PC-9 (cell line): Measurements from ENCODE around the gene IL1RN. TPM values are rescaled to one million over a fixed set of nuclear protein-coding genes. Genes with fewer than 3 reads are reported as not detected.

Experiments
- BruUV-seq: library from RNA; stranded (reverse); fragments of 400-500 nt; replicated peaks from 2 replicates; lab custom pipeline; 2021; lab: Mats Ljungman, UMichigan
- CTCF ChIA-PET: fragments of 300-600 bp; sonication (Branson Sonifier 250); formaldehyde crosslinking; loops from one replicate; lab custom pipeline; 2022; ENCODE audit warnings: antibody characterized with exemption; lab: Charles Lee
- POLR2A ChIA-PET: fragments of 300-600 bp; sonication (Branson Sonifier 250); formaldehyde crosslinking; loops from one replicate; lab custom pipeline; 2022; ENCODE audit warnings: antibody characterized with exemption; ENCODE audit not compliant: unreplicated experiment; lab: Charles Lee
- DNase-seq, 2 experiments: peaks; one replicate each; pipeline versions ENCODE4 v3.0.0 to v3.0.0-alpha.2; 2015 to 2022; ENCODE audit warnings: mixed read lengths in 1 of 2
- H2AFZ ChIP-seq: fragments of 200-600 bp; sonication (generic); 2 replicates; pipeline ENCODE4 v1.8.1; 2017; ENCODE audit warnings: antibody characterized with exemption
- H3F3A ChIP-seq: fragments of 200-600 bp; sonication (generic); 2 replicates; pipeline ENCODE4 v1.8.1; 2017; ENCODE audit warnings: antibody characterized with exemption, mild to moderate bottlenecking, low read depth; ENCODE audit not compliant: insufficient read depth
- H3K27ac ChIP-seq: fragments of 200-600 bp; sonication (generic); 2 replicates; pipeline ENCODE4 v1.6.1; 2016; ENCODE audit warnings: mixed run types
- H3K27me3 ChIP-seq: fragments of 200-600 bp; sonication (generic); 2 replicates; pipeline ENCODE4 v1.6.1; 2016; ENCODE audit warnings: low read depth, mixed run types; ENCODE audit not compliant: insufficient read depth
- H3K36me3 ChIP-seq: fragments of 200-600 bp; sonication (generic); 2 replicates; pipeline ENCODE4 v1.6.1; 2016; ENCODE audit warnings: low read depth, mixed run types
- H3K4me1 ChIP-seq: fragments of 200-600 bp; sonication (generic); replicated peaks from 2 replicates; pipeline ENCODE4 v1.6.1; 2016; ENCODE audit warnings: mixed run types; ENCODE audit not compliant: insufficient read depth
- H3K4me2 ChIP-seq: fragments of 200-600 bp; sonication (generic); 2 replicates; pipeline ENCODE4 v1.6.1; 2017; ENCODE audit warnings: mixed run types
- H3K4me3 ChIP-seq: fragments of 200-600 bp; sonication (generic); 2 replicates; pipeline ENCODE4 v1.6.1; 2016; ENCODE audit warnings: mixed run types
- H3K79me2 ChIP-seq: fragments of 200-600 bp; sonication (generic); 2 replicates; pipeline ENCODE4 v1.6.1; 2017; ENCODE audit warnings: low read depth, mixed run types
- H3K9me2 ChIP-seq: fragments of 200-600 bp; sonication (generic); 2 replicates; pipeline ENCODE4 v1.8.1; 2017; ENCODE audit warnings: mild to moderate bottlenecking; ENCODE audit not compliant: insufficient read depth
- H3K9me3 ChIP-seq: fragments of 200-600 bp; sonication (generic); 2 replicates; pipeline ENCODE4 v1.8.1; 2016; ENCODE audit warnings: low read depth; ENCODE audit not compliant: insufficient read depth
- H4K20me1 ChIP-seq: fragments of 200-600 bp; sonication (generic); 2 replicates; pipeline ENCODE4 v1.8.1; 2017; ENCODE audit not compliant: insufficient read depth
- CTCF ChIP-seq: fragments of 200-600 bp; sonication (generic); conservative IDR thresholded peaks from 2 replicates; pipeline ENCODE4 v1.6.1; 2017; ENCODE audit warnings: mixed run types, antibody characterized with exemption, mild to moderate bottlenecking, moderate library complexity
- EZH2 ChIP-seq: fragments of 200-600 bp; sonication (generic); IDR thresholded peaks from 2 replicates; pipeline ENCODE4 v1.8.0; 2017; ENCODE audit warnings: antibody characterized with exemption, low read depth
- intact Hi-C: fragments of 100-400 bp; cut with micrococcal nuclease; formaldehyde crosslinking; loops from one replicate; pipeline ENCODE4 v1.10.0; 2022; ENCODE audit not compliant: unreplicated experiment
- total RNA-seq: library from RNA; stranded (reverse); gene quantifications from 2 replicates; pipeline ENCODE4 v1.2.3, GENCODE V29; 2021

The IL1RN gene
- total RNA-seq, 1 experiment from 2014 or later: 8.4 TPM

GRCh38 chr2:113167115-113167932 lies 39.9 kb downstream of the IL1RN start:
- H3F3A ChIP-seq: 0 out of 2 replicates have a peak, but pooled peaks cover 5% of the 10 kb centered on the region
- H3K27ac ChIP-seq: no peak overlapping the region
- intact Hi-C loops: no loop called here
- no peak overlapping the region for H3K4me3 ChIP-seq
- ChIA-PET CTCF (no interaction called here), POLR2A (no interaction called here)
- no peak overlapping the region for H2AFZ ChIP-seq
- no peaks in the 10 kb centered on the region for H3K9me3 ChIP-seq
- peaks cover 18% of the 10 kb centered on the region for H3K79me2 ChIP-seq
- H3K9me2 ChIP-seq: no peaks in the 10 kb centered on the region
- no peaks in the 10 kb centered on the region for H4K20me1 ChIP-seq
- BruUV-seq: no TSS peak
- no peaks in the 10 kb centered on the region for H3K4me1 ChIP-seq
- DNase-seq: no peak
- no peaks in the 10 kb centered on the region for H3K27me3 ChIP-seq
- TF ChIP-seq CTCF (no peak), EZH2 (no peak)
- no peak overlapping the region for H3K4me2 ChIP-seq
- no peaks in the 10 kb centered on the region for H3K36me3 ChIP-seq

GRCh38 chr2:113167962-113168340 lies 40.6 kb downstream of the IL1RN start:
- no peak overlapping the region for H3K27ac ChIP-seq
- 0 out of 2 replicates have a peak, but pooled peaks cover 5% of the 10 kb centered on the region for H3F3A ChIP-seq
- H3K9me2 ChIP-seq: no peaks in the 10 kb centered on the region
- BruUV-seq: no TSS peak
- peaks cover 12% of the 10 kb centered on the region for H3K79me2 ChIP-seq
- no peaks in the 10 kb centered on the region for H3K36me3 ChIP-seq
- no peak overlapping the region for H2AFZ ChIP-seq
- H4K20me1 ChIP-seq: no peaks in the 10 kb centered on the region
- no peak for TF ChIP-seq EZH2
- TF ChIP-seq CTCF: no peak
- CTCF ChIA-PET: no interaction called here
- POLR2A ChIA-PET: no interaction called here
- no peaks in the 10 kb centered on the region for H3K9me3 ChIP-seq
- H3K27me3 ChIP-seq: no peaks in the 10 kb centered on the region
- no peak overlapping the region for H3K4me2 ChIP-seq
- no peaks in the 10 kb centered on the region for H3K4me1 ChIP-seq
- intact Hi-C loops: no loop called here
- DNase-seq: no peak
- H3K4me3 ChIP-seq: no peak overlapping the region

DNA sequence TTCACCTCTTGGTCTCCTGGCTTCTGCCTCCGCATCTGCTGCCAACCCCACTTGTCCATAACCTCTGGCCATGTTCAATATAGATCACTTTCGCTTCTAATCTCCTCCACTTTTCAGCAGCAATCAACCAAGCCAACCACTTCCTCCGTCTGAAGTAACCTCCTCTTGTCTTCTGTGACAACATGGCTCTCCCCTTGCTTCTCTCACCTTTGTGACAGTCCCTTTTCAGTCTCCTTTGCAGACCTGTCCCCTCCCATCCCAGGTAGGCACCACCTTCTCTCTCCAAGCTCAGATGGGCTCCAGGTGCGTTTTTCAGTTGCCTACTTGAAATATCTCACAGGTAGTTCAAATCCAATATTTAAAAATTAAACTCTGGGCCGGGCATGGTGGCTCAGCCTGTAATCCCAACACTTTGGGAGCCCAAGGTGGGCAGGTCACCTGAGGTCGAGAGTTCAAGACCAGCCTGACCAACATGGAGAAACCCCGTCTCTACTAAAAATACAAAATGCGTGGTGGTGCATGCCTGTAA lies 41.7 kb downstream of the IL1RN start:
- Histone ChIP-seq H3K79me2 (peaks cover 8% of the 10 kb centered on the region), H3K27me3 (no peaks in the 10 kb centered on the region), H3K4me3 (no peak overlapping the region), H3K9me2 (no peaks in the 10 kb centered on the region), H3F3A (0 out of 2 replicates have a peak, but pooled peaks cover 5% of the 10 kb centered on the region), H3K4me2 (no peak overlapping the region), H3K36me3 (no peaks in the 10 kb centered on the region), H4K20me1 (no peaks in the 10 kb centered on the region), H3K27ac (no peak overlapping the region), H3K4me1 (no peaks in the 10 kb centered on the region), H2AFZ (no peak overlapping the region), H3K9me3 (no peaks in the 10 kb centered on the region)
- intact Hi-C loops: no loop called here
- ChIA-PET POLR2A (no interaction called here), CTCF (no interaction called here)
- no TSS peak for BruUV-seq
- TF ChIP-seq EZH2 (no peak), CTCF (no peak)
- no peak for DNase-seq
